ENCODE results near the gene PEX14.

PEX14 gene

DNA sequence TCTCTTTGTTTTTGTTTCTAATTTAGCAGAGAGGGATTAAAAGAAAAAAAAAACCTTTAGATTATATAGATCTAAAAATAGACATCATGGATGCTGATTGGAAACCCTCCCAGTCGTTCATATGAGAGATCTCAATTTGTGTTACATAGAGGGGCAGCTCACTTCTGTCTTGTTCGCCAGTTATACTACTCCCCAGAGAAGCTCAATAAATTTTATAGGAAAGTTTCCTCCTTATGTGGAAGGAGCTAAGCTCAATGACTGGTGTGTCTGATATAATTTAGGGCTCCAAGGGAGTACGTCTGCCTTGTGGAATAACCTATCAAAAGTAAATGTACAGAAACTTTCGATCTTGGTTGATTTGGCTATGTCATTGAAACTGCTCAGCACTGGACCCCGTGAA, 117.6 kb downstream of the PEX14 start:
- Mint-ChIP-seq H3K36me3 (ENCODE audit: low read depth) (no peaks in the 10 kb centered on the region), H3K9me3 (no peaks in the 10 kb centered on the region), H3K27me3 (no peaks in the 10 kb centered on the region), H3K27ac (no peak overlapping the region), H3K4me3 (no peak overlapping the region), H3K4me1 (ENCODE audit: low read depth) (no peaks in the 10 kb centered on the region)

DNA sequence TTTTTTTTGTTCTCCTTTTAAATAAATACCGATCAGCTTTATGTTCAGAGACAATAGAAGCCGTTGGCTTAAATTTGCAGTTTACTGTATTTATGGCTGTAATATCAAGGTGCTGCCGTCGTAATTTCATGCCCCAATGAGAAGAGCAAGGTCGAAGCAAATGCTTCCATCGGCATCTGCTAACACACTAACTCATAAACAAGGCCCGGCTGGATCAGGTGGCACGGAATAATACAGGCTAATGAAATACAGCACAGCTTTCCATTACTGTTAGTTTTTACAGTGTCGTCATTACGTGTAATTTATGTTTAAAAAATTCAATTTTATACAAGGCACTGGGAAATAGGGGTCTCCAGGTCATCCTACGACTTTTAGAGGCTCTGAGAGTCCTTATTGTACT, 119.0 kb downstream of the PEX14 start:
- no peaks in the 10 kb centered on the region for H3K9me3 Mint-ChIP-seq
- H3K4me3 Mint-ChIP-seq, result no peak overlapping the region
- no peak overlapping the region for H3K27ac Mint-ChIP-seq
- H3K27me3 Mint-ChIP-seq, result no peaks in the 10 kb centered on the region
- no peaks in the 10 kb centered on the region for H3K36me3 Mint-ChIP-seq (ENCODE audit: low read depth)
- no peaks in the 10 kb centered on the region for H3K4me1 Mint-ChIP-seq (ENCODE audit: low read depth)

DNA sequence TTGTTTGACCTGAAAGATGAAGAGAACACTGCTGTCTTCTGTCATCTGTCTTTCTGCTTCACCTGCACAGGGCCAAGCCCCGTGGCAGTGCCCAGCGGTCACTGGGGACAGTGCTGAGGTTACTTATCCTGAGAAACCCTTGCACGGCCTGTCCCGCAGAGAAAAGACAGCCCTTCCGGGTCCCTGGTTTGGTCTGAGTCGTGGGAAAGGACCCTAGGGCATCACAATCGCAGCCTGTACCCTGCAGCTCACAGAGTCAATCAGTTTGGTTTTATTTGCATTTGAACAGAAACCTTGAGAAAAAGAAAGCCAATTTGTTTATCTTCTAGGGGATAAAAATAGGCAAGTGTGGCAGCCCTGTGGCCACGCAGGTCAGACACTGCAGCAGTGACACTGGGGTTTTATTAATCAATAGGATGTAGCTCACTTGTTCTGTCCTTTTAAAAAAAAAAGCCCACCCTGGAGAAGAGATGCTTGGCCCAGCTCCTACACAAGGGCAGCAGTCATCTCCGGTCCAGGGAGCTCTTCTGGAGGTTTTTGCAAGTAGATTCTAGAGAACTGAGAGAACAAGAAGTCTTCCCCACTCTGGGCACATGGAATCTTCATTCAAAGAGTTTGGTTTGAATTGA, 120.0 kb downstream of the PEX14 start:
- Mint-ChIP-seq H3K9me3 (no peaks in the 10 kb centered on the region), H3K4me1 (ENCODE audit: low read depth) (no peaks in the 10 kb centered on the region), H3K27me3 (no peaks in the 10 kb centered on the region), H3K4me3 (no peak overlapping the region), H3K36me3 (ENCODE audit: low read depth) (no peaks in the 10 kb centered on the region), H3K27ac (no peak overlapping the region)

DNA sequence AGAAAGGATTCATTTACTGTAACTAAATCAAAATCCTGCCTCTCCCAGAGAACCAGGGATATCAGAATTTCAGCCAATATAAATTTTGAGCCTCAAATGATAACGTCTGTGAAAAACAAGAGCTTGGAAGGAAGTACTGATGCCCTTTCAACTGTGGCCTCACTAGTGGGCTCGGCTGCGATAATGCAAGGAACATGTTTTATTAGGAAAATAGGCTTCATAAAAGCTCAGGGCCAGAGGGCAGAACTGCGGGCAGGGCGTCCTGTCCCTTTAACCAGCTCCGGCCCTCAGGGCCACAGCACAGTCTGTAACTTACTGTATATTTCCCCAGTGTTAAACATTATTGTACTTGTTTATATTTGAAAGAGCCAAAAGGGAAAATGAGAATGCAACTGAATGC, 122.0 kb downstream of the PEX14 start:
- Mint-ChIP-seq H3K27ac (no peak overlapping the region), H3K4me1 (ENCODE audit: low read depth) (no peaks in the 10 kb centered on the region), H3K9me3 (no peaks in the 10 kb centered on the region), H3K4me3 (no peak overlapping the region), H3K27me3 (no peaks in the 10 kb centered on the region), H3K36me3 (ENCODE audit: low read depth) (no peaks in the 10 kb centered on the region)

DNA sequence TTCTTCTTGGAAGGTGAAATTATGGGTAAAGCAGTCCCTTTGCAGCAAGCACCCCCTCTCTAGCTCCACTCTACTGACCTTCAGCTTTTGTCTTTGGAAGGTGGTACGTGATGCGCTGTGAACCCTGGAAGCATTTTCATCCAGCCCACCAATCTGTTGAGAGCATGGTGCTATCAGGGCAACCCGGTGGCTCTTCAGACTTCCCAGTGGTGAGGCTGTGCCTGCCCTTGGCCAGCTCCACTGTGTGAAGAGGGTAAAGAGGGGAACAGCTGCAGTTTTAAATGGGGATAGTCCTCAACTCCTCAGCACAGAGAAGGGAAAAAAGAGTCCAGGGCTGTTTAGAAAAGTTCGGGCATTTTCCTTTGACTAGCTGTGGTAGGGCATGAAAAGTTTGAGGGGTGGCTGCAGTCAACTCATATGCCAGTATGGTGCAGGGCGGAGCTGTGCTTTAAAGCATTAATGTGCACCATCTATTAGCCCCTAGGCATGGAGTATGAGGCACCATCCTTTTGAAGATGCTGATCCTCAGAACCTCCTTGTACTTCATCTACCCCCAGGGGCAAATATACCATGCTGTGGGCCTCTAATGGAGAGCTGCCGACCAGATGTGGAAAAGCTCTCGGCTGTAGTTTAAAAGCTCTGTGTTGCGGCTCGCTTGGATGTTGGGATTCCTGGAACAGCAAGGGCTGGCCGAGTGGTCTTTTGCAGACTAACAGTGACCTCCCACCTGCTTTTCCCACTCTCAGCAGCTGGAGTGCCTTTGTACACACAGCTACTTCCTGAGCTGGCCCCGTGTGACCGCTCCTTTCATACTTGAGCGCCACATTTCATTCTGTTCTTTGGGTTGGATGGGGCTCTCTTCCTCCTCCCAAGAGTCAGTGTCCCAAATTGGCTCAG, 123.0 kb downstream of the PEX14 start:
- Mint-ChIP-seq H3K27me3 (no peaks in the 10 kb centered on the region), H3K9me3 (no peaks in the 10 kb centered on the region), H3K4me3 (no peak overlapping the region), H3K27ac (no peak overlapping the region), H3K36me3 (ENCODE audit: low read depth) (no peaks in the 10 kb centered on the region), H3K4me1 (ENCODE audit: low read depth) (no peaks in the 10 kb centered on the region)

DNA sequence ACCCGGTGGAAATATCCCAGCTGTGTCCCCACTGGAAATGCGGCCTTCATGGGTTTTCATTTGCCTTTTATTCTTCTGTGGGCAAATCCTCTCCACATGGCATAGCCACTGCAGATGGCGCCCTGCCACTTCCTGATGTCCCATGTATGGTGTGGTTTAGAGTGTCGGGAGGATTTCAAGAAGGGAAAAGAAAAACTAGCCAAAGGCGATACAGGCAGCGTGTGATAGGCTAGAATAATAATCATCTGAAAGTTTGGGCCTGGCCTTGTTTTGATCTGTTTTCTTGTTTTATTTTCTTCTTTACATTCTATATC, 123.6 kb downstream of the PEX14 start:
- no peaks in the 10 kb centered on the region for H3K4me1 Mint-ChIP-seq (ENCODE audit: low read depth)
- H3K9me3 Mint-ChIP-seq, result no peaks in the 10 kb centered on the region
- H3K4me3 Mint-ChIP-seq, result no peak overlapping the region
- H3K27me3 Mint-ChIP-seq, result no peaks in the 10 kb centered on the region
- H3K36me3 Mint-ChIP-seq (ENCODE audit: low read depth), result no peaks in the 10 kb centered on the region
- no peak overlapping the region for H3K27ac Mint-ChIP-seq

DNA sequence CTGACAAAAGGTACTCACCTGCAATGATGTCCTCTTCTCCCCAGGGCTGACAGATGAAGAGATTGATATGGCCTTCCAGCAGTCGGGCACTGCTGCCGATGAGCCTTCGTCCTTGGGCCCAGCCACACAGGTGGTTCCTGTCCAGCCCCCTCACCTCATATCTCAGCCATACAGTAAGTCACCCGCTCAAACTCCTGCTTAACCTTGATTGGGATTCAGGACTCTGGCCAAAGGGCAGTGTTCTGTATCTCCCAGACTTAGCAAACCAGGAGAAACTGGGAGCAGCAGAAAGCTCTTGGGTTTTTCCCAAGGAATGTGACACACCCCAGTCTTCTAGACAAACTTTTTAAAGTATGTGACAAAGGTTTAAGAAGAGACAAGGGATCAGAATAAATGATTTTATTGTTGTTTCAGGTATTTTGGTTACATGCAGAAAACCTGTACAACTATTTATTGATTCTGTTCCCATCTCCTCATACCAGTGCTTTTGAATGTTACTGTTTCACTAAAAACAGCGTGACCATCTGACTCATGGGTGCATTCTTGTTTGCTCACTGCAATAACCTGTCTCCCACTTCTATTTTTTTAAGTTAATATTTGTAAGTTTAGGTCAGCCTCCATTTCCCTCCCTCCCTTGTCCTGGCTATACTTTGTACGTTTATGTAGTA, 124.6 kb downstream of the PEX14 start:
- no peaks in the 10 kb centered on the region for H3K9me3 Mint-ChIP-seq
- no peak overlapping the region for H3K4me3 Mint-ChIP-seq
- no peaks in the 10 kb centered on the region for H3K4me1 Mint-ChIP-seq (ENCODE audit: low read depth)
- no peak overlapping the region for H3K27ac Mint-ChIP-seq
- no peaks in the 10 kb centered on the region for H3K27me3 Mint-ChIP-seq
- no peaks in the 10 kb centered on the region for H3K36me3 Mint-ChIP-seq (ENCODE audit: low read depth)

DNA sequence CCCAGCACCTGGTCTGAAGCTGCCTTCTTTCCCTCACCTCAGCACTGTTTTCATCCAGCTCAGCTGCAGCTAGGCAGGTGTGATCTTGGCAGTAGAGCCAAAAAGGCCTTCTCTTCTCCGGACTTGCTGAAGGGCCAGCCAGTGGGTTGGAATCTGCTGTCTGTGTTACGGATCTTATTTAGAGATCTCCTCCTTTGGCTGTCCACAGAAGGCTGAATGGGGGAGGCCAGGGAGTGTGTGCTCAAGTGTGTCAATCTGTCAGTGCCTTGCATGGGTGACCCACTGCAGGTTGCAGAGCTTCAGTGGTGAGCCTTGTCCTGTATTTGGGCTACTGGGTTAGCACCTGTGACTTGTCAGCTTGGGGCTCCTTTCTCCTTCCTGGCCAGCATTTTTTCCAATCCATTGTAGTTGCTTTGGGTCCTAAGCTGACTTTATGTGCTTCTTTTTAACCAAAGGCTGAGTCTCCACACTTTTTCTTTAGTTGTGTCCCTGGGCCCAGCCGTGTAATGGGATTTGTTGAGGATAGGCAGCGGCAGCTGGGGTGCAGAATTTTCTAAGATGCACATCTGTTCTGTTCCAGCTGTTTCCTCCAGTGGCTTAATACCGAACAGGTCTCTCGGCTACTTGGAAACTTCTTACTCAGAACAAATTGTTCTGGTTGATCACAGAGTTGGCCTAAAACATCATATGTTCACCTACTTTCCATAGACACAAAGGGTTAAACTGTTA, 126.8 kb downstream of the PEX14 start:
- H3K27me3 Mint-ChIP-seq, result no peaks in the 10 kb centered on the region
- no peak overlapping the region for H3K4me3 Mint-ChIP-seq

DNA sequence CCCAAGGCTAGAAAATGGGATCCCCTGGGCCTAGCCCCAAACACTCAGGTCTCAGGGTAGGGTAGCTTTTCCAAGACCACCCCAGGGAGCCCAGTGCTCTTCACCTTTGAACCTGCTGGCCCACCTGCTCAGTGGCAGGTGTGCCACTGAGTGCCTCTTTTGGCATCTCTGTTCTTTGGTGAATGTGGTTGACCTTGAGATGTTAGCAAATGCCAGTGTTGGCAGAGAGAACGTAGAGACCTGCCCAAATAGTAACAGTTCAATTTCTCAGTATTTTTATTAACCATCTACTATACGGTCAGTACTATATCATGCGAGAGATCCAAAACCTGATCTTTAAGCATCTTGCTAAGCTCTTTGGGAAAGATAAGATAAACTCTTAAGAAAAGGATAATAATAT, 128.2 kb downstream of the PEX14 start:
- H3K27ac Mint-ChIP-seq, result no peak overlapping the region
- no peak overlapping the region for H3K4me3 Mint-ChIP-seq
- no peaks in the 10 kb centered on the region for H3K27me3 Mint-ChIP-seq
- H3K9me3 Mint-ChIP-seq, result no peaks in the 10 kb centered on the region
- H3K36me3 Mint-ChIP-seq (ENCODE audit: low read depth), result no peaks in the 10 kb centered on the region
- H3K4me1 Mint-ChIP-seq (ENCODE audit: low read depth), result no peaks in the 10 kb centered on the region

More for the DNA sequence above, 126.8 kb downstream of the PEX14 start:
- Mint-ChIP-seq H3K36me3 (ENCODE audit: low read depth) (no peaks in the 10 kb centered on the region), H3K9me3 (no peaks in the 10 kb centered on the region), H3K27ac (no peak overlapping the region), H3K4me1 (ENCODE audit: low read depth) (no peaks in the 10 kb centered on the region)

DNA sequence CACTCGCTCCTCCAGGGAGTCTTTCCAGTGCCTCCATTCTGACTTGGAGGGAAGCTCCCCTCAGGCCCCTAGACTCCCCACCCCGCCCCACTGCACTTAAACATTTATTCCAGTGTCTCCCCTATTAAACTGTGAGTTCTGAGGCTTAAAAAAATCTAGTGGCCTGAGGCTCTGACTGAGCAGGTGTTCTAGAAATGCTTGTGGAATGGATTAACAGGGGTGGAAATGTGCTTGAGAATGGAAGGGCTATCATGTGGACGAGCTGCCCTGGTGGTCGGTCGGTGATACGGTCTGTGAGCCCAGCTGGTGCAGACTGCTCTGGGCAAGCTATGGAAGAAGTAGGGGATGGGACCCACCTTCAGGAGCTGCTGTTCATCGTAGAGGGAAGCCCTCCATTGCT, 130.2 kb downstream of the PEX14 start:
- no peaks in the 10 kb centered on the region for H3K9me3 Mint-ChIP-seq
- H3K4me3 Mint-ChIP-seq, result no peak overlapping the region
- H3K27me3 Mint-ChIP-seq, result no peaks in the 10 kb centered on the region
- H3K4me1 Mint-ChIP-seq (ENCODE audit: low read depth), result no peaks in the 10 kb centered on the region
- no peak overlapping the region for H3K27ac Mint-ChIP-seq
- H3K36me3 Mint-ChIP-seq (ENCODE audit: low read depth), result no peaks in the 10 kb centered on the region

DNA sequence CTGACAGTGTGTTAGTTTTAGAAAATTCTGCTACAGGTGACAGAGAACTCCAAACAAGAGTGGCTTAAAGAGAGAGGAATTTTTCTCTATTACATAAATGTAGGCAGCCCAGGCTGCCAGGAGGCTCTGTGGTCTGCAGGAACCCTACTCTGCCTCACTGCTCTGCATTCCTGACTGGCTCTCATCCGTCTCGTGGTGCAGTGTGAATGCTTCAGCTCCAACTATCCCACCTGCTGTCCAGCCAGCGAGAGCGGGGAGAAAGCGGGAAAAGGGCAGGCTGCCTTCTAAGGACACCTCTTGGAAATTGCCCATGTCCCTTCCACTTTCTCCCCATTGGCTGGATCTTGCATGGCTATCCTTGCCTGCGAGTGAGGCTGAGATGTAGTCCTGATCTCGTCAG, 131.3 kb downstream of the PEX14 start:
- Mint-ChIP-seq H3K4me3 (no peak overlapping the region), H3K4me1 (ENCODE audit: low read depth) (no peaks in the 10 kb centered on the region), H3K27ac (no peak overlapping the region), H3K9me3 (no peaks in the 10 kb centered on the region), H3K27me3 (no peaks in the 10 kb centered on the region), H3K36me3 (ENCODE audit: low read depth) (no peaks in the 10 kb centered on the region)

DNA sequence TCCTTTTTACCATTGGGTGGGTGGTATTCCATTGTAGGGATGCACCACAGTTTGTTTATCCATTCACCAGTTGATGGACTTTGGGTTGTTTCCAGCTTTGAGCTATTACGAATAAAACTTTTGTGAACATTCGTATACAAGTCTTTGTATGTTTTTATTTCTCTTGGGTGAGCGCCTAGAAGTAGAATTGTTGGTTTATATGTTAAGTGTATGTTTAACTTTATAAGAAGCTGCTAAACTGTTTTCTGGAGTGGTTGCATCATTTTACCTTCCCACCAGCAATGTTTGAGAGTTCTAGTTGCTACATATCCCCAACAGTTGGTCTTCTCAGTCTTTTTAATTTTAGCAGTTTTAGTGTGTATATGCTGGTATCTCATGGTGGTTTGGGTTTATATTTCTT, 132.5 kb downstream of the PEX14 start:
- H3K27ac Mint-ChIP-seq, result no peak overlapping the region
- no peak overlapping the region for H3K4me3 Mint-ChIP-seq
- H3K27me3 Mint-ChIP-seq, result no peaks in the 10 kb centered on the region
- H3K9me3 Mint-ChIP-seq, result no peaks in the 10 kb centered on the region
- no peaks in the 10 kb centered on the region for H3K36me3 Mint-ChIP-seq (ENCODE audit: low read depth)
- no peaks in the 10 kb centered on the region for H3K4me1 Mint-ChIP-seq (ENCODE audit: low read depth)

DNA sequence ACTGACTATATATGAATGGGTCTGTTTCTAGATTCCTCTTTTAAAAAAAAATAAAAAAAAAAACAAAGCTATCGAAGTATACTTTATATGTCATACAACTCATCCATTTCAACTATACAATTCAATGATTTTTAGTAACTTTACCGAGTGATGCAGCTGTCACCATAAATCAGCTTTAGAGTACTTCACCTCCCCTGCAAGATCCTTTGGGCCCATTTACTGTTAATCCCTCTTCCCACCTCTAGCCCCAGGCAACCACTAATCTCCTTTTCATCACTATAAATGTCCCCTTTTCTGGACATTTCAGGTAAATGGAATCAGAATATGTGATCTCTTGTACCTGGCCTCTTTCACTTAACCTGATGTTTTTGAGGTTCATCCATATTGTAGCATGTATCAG, 133.9 kb downstream of the PEX14 start:
- H3K9me3 Mint-ChIP-seq, result no peaks in the 10 kb centered on the region
- no peaks in the 10 kb centered on the region for H3K4me1 Mint-ChIP-seq (ENCODE audit: low read depth)
- H3K27ac Mint-ChIP-seq, result no peak overlapping the region
- no peaks in the 10 kb centered on the region for H3K27me3 Mint-ChIP-seq
- no peaks in the 10 kb centered on the region for H3K36me3 Mint-ChIP-seq (ENCODE audit: low read depth)
- no peak overlapping the region for H3K4me3 Mint-ChIP-seq

DNA sequence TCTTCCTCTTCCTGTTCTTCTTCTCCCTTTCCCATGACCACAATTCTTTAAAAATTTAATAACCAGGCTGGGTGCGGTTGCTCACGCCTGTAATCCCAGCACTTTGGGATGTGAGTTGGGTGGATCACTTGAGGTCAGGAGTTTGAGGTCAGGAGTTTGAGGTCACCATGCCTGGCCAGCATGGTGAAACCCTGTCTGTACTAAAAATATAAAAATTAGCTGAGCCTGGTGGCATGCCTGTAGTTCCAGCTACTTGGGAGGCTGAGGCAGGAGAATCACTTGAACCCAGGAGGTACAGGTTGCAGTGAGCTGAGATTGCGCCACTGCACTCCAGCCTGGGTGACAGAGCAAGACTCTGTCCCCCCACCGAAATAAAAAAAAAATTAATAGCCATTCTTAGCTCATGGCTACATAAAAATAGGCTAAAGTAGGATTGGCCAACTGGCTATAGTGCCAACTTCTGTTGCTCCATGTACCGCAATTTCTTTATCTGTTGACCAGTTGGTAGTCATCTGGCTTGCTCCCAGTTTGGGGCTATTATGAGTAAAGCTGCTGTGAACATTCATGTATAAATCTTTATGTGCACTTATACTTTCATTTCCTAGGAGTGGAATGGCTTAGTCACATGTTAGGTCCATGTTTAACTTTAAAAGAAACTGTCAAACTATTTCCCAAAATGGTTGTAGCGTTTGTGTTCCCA, 136.3 kb downstream of the PEX14 start:
- no peak overlapping the region for H3K4me3 Mint-ChIP-seq
- H3K4me1 Mint-ChIP-seq (ENCODE audit: low read depth), result no peaks in the 10 kb centered on the region
- H3K27me3 Mint-ChIP-seq, result no peaks in the 10 kb centered on the region
- H3K9me3 Mint-ChIP-seq, result no peaks in the 10 kb centered on the region
- H3K36me3 Mint-ChIP-seq (ENCODE audit: low read depth), result no peaks in the 10 kb centered on the region
- H3K27ac Mint-ChIP-seq, result no peak overlapping the region

Measured in stimulated activated naive CD8-positive, alpha-beta T cell treated with anti-CD3 and anti-CD28 coated beads, Interleukin-15, Interleukin-2, amounts not matched to agents 100 ng/mL and 50 ng/mL, for 24 hours (primary cell).